Ovary (tissue), 9 donors: ENCODE results near the gene SIPA1L2. TPM values are rescaled to one million over a fixed set of nuclear protein-coding genes. Genes with fewer than 3 reads are reported as not detected.
A peak's percentile ranks its signal among the peaks of the same experiment; 100 is the strongest.

Source experiments
- DNase-seq, 5 donors: peaks; one replicate each; pipeline ENCODE4 v3.0.0-alpha.2; 2019 to 2020
- H3K27ac ChIP-seq, 2 donors: fragments of 200-600 bp; one replicate each; pipeline versions ENCODE4 v1.5.1 to v1.8.0; 2019 to 2022
- H3K27me3 ChIP-seq: fragments of 200-600 bp; one replicate; pipeline ENCODE4 v1.8.0; 2022
- H3K36me3 ChIP-seq: fragments of 200-600 bp; sonication (generic); one replicate; pipeline ENCODE4 v1.5.1; 2019
- H3K4me1 ChIP-seq: one replicate; pipeline ENCODE4 v1.8.1; 2013; ENCODE audit warnings: mild to moderate bottlenecking, moderate library complexity; ENCODE audit not compliant: insufficient read depth
- H3K4me3 ChIP-seq: fragments of 200-600 bp; sonication (generic); one replicate; pipeline ENCODE4 v1.5.1; 2017
- H3K9me3 ChIP-seq, 2 donors: fragments of 200-600 bp in 1 of 2; sonication (generic) in 1 of 2; one replicate each; pipeline versions ENCODE4 v1.5.1 to v1.8.1; 2013 to 2019; ENCODE audit warnings: mild to moderate bottlenecking in 1 of 2, moderate library complexity in 1 of 2
- CTCF ChIP-seq, 3 donors: fragments of 450-650 bp in 2 of 3; fragments of 200-600 bp in 1 of 3; IDR thresholded peaks; one replicate each; pipeline versions ENCODE4 v1.5.1 to v1.8.0; 2016 to 2022; ENCODE audit warnings: antibody characterized with exemption in 3 of 3, mild to moderate bottlenecking in 1 of 3
- EP300 ChIP-seq: sonication (generic); formaldehyde crosslinking; IDR thresholded peaks from one replicate; pipeline ENCODE4 v1.6.1; 2017; ENCODE audit warnings: antibody characterized with exemption
- POLR2A ChIP-seq: fragments of 450-650 bp; IDR thresholded peaks from one replicate; pipeline ENCODE4 v1.6.1; 2017; ENCODE audit warnings: antibody characterized with exemption, mild to moderate bottlenecking, moderate library complexity
- WGBS, 3 donors: extraction: QIAGEN DNeasy Blood & Tissue Kit in 1 of 3; methylation state at CpG; one replicate each; pipeline versions ENCODE4 v1.1.5 to v1.1.7; 2013 to 2017; 5-methylcytosine and 5-hydroxymethylcytosine counted together
- intact Hi-C, 4 donors: fragments of 100-400 bp; cut with DNase I; formaldehyde crosslinking; loops; one replicate each; pipeline versions ENCODE4 v1.11.0 to v1.15.1; 2022 to 2023
- polyA plus RNA-seq, 2 donors: library from polyadenylated mRNA; stranded (reverse); fragments of 200-250 nt in 1 of 2; fragments of 350-450 nt in 1 of 2; fragmentation: Illumina TruSeq in 1 of 2; extraction: RNeasy Lipid Tissue Mini Kit (QIAGEN cat#74804) in 1 of 2; gene quantifications; one replicate each; pipeline ENCODE4 v1.2.3, GENCODE V29; 2013 to 2014
- total RNA-seq, 7 donors: library from RNA; depleted of rRNA in 2 of 7; stranded (reverse); fragments of >200 nt in 2 of 7; fragmentation: NEBNext Ultra II Directional in 3 of 7; extraction: Animal tissue kit (Norgen Biotek cat#: 25700) in 3 of 7; gene quantifications; one replicate each; pipeline versions ENCODE4 v1.1.0 to v1.2.4, GENCODE V29; 2016 to 2023
- donor health status: DM: no; HTN: no; CAD: no; lungs with moderate emphysema.
- donor health status: DM: no; HTN: no; CAD: no.
- donor health status: Bipolar disorder and iron deficiency.
- donor health status: DM: yes; HTN: yes; CAD: no.
- donor health status: DM: no; HTN: no; CAD: no.
- donor health status: DM: yes; HTN: yes; CAD: no.

Gene SIPA1L2
- total and polyA plus RNA-seq, 9 donors = 12.3 to 52.9 (median 20.1) TPM

GRCh38 chr1:232598837-232599177 is 31.1 kb downstream of the SIPA1L2 start:
- 93 to 94% (median 93%) methylated on average over 4 of the region's 4 CpGs for WGBS, 3 donors
- TF ChIP-seq EP300 (no peak), POLR2A (no peak), CTCF (IDR thresholded peaks at IDR 0.05) (no peak)
- peaks cover 14% of the 10 kb centered on the region for H3K4me1 ChIP-seq
- H3K27ac ChIP-seq = no peak overlapping the region
- intact Hi-C loops = no loop called here
- no peak for DNase-seq
- no peak overlapping the region for H3K4me3 ChIP-seq
- no peaks in the 10 kb centered on the region for H3K27me3 ChIP-seq
- no peaks in the 10 kb centered on the region for H3K9me3 ChIP-seq
- no peaks in the 10 kb centered on the region for H3K36me3 ChIP-seq

GRCh38 chr1:232598133-232598532 is 31.8 kb downstream of the SIPA1L2 start:
- no peaks in the 10 kb centered on the region for H3K36me3 ChIP-seq
- H3K4me1 ChIP-seq = peaks cover 16% of the 10 kb centered on the region
- no peak overlapping the region for H3K4me3 ChIP-seq
- intact Hi-C loops = no loop called here
- no peaks in the 10 kb centered on the region for H3K9me3 ChIP-seq
- DNase-seq = no peak
- H3K27me3 ChIP-seq = no peaks in the 10 kb centered on the region
- 91 to 99% (median 98%) methylated on average over 3 of the region's 3 CpGs for WGBS, 3 donors
- H3K27ac ChIP-seq = no peak overlapping the region
- TF ChIP-seq EP300 = no peak
- TF ChIP-seq POLR2A = no peak
- TF ChIP-seq CTCF (IDR thresholded peaks at IDR 0.05) = no peak

- TF ChIP-seq CTCF (IDR thresholded peaks at IDR 0.05) = no peak
- peaks cover 16% of the 10 kb centered on the region for H3K4me1 ChIP-seq
- WGBS, 3 donors = 94 to 96% (median 96%) methylated on average over 2 of the region's 2 CpGs
- no peaks in the 10 kb centered on the region for H3K36me3 ChIP-seq
- no peak overlapping the region for H3K27ac ChIP-seq
- H3K9me3 ChIP-seq = no peaks in the 10 kb centered on the region
- H3K4me3 ChIP-seq = no peak overlapping the region
- intact Hi-C loops = no loop called here
- H3K27me3 ChIP-seq = no peaks in the 10 kb centered on the region
- no peak for DNase-seq
These were observed 32.2 kb downstream of the SIPA1L2 start for GRCh38 chr1:232597721-232598120.

- Histone ChIP-seq H3K4me1 (peaks cover 16% of the 10 kb centered on the region), H3K27ac (no peak overlapping the region)
These were observed 33.1 kb downstream of the SIPA1L2 start for GRCh38 chr1:232596666-232597303.

More at GRCh38 chr1:232596666-232597303, 33.1 kb downstream of the SIPA1L2 start:
- peak in 2 of 5 donors; percentile 35 to 44 for DNase-seq
- Histone ChIP-seq H3K4me3 (no peak overlapping the region), H3K9me3 (no peaks in the 10 kb centered on the region), H3K27me3 (no peaks in the 10 kb centered on the region), H3K36me3 (no peaks in the 10 kb centered on the region)
- intact Hi-C loops = no loop called here
- 40 to 51% (median 46%) methylated on average over 8 of the region's 8 CpGs for WGBS, 3 donors
- no peak for TF ChIP-seq CTCF (IDR thresholded peaks at IDR 0.05)
- no peak for TF ChIP-seq EP300
- no peak for TF ChIP-seq POLR2A
